GM18511 (cell line): Measurements from ENCODE around the gene OTOP1.
"Not testable (repeated sequence)": the region's sequence is repeated elsewhere in the genome, so short reads cannot be mapped to it uniquely, and the experiment has no call there.

Experiments
- ATAC-seq: cut with Tn5 transposase; IDR thresholded peaks from one replicate; pipeline ENCODE4 v1.9.1; 2021; ENCODE audit warnings: mild to moderate bottlenecking, moderate library complexity; ENCODE audit not compliant: unreplicated experiment

OTOP1 gene

GRCh38 chr4:4233610-4234009 is 6.9 kb upstream of the OTOP1 start:
- no peak for ATAC-seq

GRCh38 chr4:4228356-4228668 is 1.6 kb upstream of the OTOP1 start:
- ATAC-seq = no peak

- ATAC-seq = no peak
Measured at GRCh38 chr4:4227510-4228355, 1.0 kb upstream of the OTOP1 start.

- ATAC-seq = no peak
Measured at GRCh38 chr4:4225915-4226605, 669 bp downstream of the OTOP1 start.

- ATAC-seq = no peak
Measured at GRCh38 chr4:4217113-4217512, 9.6 kb downstream of the OTOP1 start.

GRCh38 chr4:4216648-4217047 is 10.1 kb downstream of the OTOP1 start:
- no peak for ATAC-seq

GRCh38 chr4:4213674-4214073 is 13.1 kb downstream of the OTOP1 start:
- ATAC-seq = not testable (repeated sequence)

GRCh38 chr4:4206204-4206603 is 20.5 kb downstream of the OTOP1 start:
- no peak for ATAC-seq

- ATAC-seq = no peak
Measured at GRCh38 chr4:4204401-4204745, 22.4 kb downstream of the OTOP1 start.

- no peak for ATAC-seq
Measured at GRCh38 chr4:4203688-4204400, 22.9 kb downstream of the OTOP1 start.

- ATAC-seq = no peak
Measured at GRCh38 chr4:4202510-4202909, 24.2 kb downstream of the OTOP1 start.

GRCh38 chr4:4200624-4201023 is 26.1 kb downstream of the OTOP1 start:
- ATAC-seq = no peak

- no peak for ATAC-seq
Measured at GRCh38 chr4:4195354-4195753, 31.4 kb downstream of the OTOP1 start.

- not testable (repeated sequence) for ATAC-seq
Measured at GRCh38 chr4:4188557-4188956, 38.2 kb downstream of the OTOP1 start.

GRCh38 chr4:4185528-4185927 is 41.2 kb downstream of the OTOP1 start:
- ATAC-seq = no peak

- ATAC-seq = no peak
Measured at GRCh38 chr4:4182835-4183568, 43.7 kb downstream of the OTOP1 start.

GRCh38 chr4:4170596-4171150 is 56.1 kb downstream of the OTOP1 start:
- ATAC-seq = no peak

- ATAC-seq = not testable (repeated sequence)
Measured at GRCh38 chr4:4167981-4168780, 58.5 kb downstream of the OTOP1 start.

- not testable (repeated sequence) for ATAC-seq
Measured at GRCh38 chr4:4166986-4167385, 59.7 kb downstream of the OTOP1 start.
